Esophagus muscularis mucosa (tissue), 4 donors: ENCODE results near the gene PPEF1. TPM values are rescaled to one million over a fixed set of nuclear protein-coding genes. Genes with fewer than 3 reads are reported as not detected.

ENCODE experiments used
- DNase-seq: peaks from one replicate; pipeline ENCODE4 v3.0.0-alpha.2; 2017; ENCODE audit errors: extremely low spot score
- H3K27ac ChIP-seq, 4 donors: fragments of 200-600 bp; sonication (generic); replicated peaks in 1 of 4; 1 replicate in 3 of 4; 2 replicates in 1 of 4; pipeline ENCODE4 v1.5.1; 2016 to 2019; ENCODE audit warnings: mild to moderate bottlenecking in 1 of 4
- H3K27me3 ChIP-seq, 4 donors: fragments of 200-600 bp; sonication (generic); one replicate each; pipeline versions ENCODE4 v1.5.1 to v1.6.0; 2016 to 2019
- H3K36me3 ChIP-seq, 4 donors: fragments of 200-600 bp; sonication (generic); one replicate each; pipeline ENCODE4 v1.5.1; 2016 to 2019
- H3K4me1 ChIP-seq, 4 donors: fragments of 200-600 bp; sonication (generic); one replicate each; pipeline ENCODE4 v1.5.1; 2016 to 2019
- H3K4me3 ChIP-seq, 4 donors: fragments of 200-600 bp; sonication (generic); 1 replicate in 2 of 4; 2 replicates in 2 of 4; pipeline ENCODE4 v1.5.1; 2016 to 2019; ENCODE audit warnings: mild to moderate bottlenecking in 4 of 4, moderate library complexity in 1 of 4
- H3K9me3 ChIP-seq, 4 donors: fragments of 200-600 bp; sonication (generic); 1 replicate in 3 of 4; 2 replicates in 1 of 4; pipeline ENCODE4 v1.5.1; 2016 to 2019
- EP300 ChIP-seq: sonication (generic); formaldehyde crosslinking; IDR thresholded peaks from one replicate; pipeline ENCODE4 v1.6.1; 2017; ENCODE audit warnings: antibody characterized with exemption
- POLR2A ChIP-seq: fragments of 450-650 bp; IDR thresholded peaks from one replicate; pipeline ENCODE4 v1.6.1; 2017; ENCODE audit warnings: antibody characterized with exemption, moderate library complexity, mild to moderate bottlenecking, low read depth
- POLR2AphosphoS5 ChIP-seq, 2 donors: sonication (generic); formaldehyde crosslinking; IDR thresholded peaks; one replicate each; pipeline ENCODE4 v1.6.1; 2017; ENCODE audit warnings: antibody characterized with exemption in 2 of 2
- WGBS: methylation state at CpG from one replicate; pipeline ENCODE4 v1.1.5; 2018; 5-methylcytosine and 5-hydroxymethylcytosine counted together
- intact Hi-C: fragments of 100-400 bp; cut with DNase I; formaldehyde crosslinking; loops from one replicate; pipeline ENCODE4 v1.15.1; 2023
- total RNA-seq, 4 donors: library from RNA; depleted of rRNA; stranded (reverse); fragments of >200 nt; gene quantifications; one replicate each; pipeline versions ENCODE4 v1.1.0 to v1.2.1, GENCODE V29; 2016
- TF ChIP-seq, protein P1 (sequence below), 3 experiments: fragments of 200-600 bp in 2 of 3; fragments of 450-650 bp in 1 of 3; sonication (generic) in 2 of 3; IDR thresholded peaks; one replicate each; pipeline ENCODE4 v1.5.1; 2017 to 2019; ENCODE audit warnings: antibody characterized with exemption in 3 of 3, mild to moderate bottlenecking in 2 of 3, moderate library complexity in 1 of 3

The PPEF1 gene
- total RNA-seq, 4 donors from 2014 or later = 0.29 to 1.7 (median 0.54) TPM

- 66% methylated on average over 6 of the region's 7 CpGs for WGBS
- TF ChIP-seq POLR2AphosphoS5 (IDR thresholded peaks at IDR 0.05) (no peak), EP300 (no peak), POLR2A (no peak)
- TF ChIP-seq, protein P1, sequence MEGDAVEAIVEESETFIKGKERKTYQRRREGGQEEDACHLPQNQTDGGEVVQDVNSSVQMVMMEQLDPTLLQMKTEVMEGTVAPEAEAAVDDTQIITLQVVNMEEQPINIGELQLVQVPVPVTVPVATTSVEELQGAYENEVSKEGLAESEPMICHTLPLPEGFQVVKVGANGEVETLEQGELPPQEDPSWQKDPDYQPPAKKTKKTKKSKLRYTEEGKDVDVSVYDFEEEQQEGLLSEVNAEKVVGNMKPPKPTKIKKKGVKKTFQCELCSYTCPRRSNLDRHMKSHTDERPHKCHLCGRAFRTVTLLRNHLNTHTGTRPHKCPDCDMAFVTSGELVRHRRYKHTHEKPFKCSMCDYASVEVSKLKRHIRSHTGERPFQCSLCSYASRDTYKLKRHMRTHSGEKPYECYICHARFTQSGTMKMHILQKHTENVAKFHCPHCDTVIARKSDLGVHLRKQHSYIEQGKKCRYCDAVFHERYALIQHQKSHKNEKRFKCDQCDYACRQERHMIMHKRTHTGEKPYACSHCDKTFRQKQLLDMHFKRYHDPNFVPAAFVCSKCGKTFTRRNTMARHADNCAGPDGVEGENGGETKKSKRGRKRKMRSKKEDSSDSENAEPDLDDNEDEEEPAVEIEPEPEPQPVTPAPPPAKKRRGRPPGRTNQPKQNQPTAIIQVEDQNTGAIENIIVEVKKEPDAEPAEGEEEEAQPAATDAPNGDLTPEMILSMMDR (IDR thresholded peaks at IDR 0.05) = no peak
- no peaks in the 10 kb centered on the region for H3K36me3 ChIP-seq
- H3K27me3 ChIP-seq = no peaks in the 10 kb centered on the region
- H3K9me3 ChIP-seq = no peaks in the 10 kb centered on the region
- intact Hi-C loops = no loop called here
- H3K4me1 ChIP-seq = peaks cover 8 to 17% (median 12%) of the 10 kb centered on the region in 4 donors
- no peak for DNase-seq
- H3K27ac ChIP-seq = no peak overlapping the region
- no peak overlapping the region for H3K4me3 ChIP-seq
Observed at GRCh38 chrX:18877469-18877868, 170.0 kb downstream of the PPEF1 start.

Other genes starting within 250 kb of the PPEF1 start
- gene RS1, start 35.5 kb upstream of the PPEF1 start, total RNA-seq = not detected